ENCODE results near the gene ANXA7.

DNA sequence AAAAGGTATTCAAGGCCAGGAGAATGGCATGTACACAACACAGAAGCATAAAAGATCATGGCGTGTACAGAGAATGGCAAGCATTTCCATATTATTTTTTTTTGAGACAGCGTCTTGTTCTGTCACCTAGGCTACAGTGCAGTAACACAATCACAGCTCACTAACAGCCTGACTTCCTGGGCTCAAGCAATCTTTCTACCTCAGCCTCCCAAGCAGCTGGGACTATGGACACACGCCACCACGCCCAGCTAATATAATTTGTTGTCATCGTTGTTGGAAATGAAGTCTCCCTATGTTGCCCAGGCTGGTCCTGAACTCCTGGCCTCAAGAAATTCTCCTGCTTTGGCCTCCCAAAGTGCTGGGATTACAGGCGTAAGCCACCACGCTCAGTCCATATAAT is 27.3 kb downstream of the ANXA7 start:
- no peak for TF ChIP-seq CTCF (IDR thresholded peaks at IDR 0.05)
- TF ChIP-seq POLR2AphosphoS5 (IDR thresholded peaks at IDR 0.05), result no peak
- no peak for TF ChIP-seq POLR2A (IDR thresholded peaks at IDR 0.05)
